ENCODE data around the gene C3orf18.

GRCh38 chr3:50518436-50518835 lies 49.1 kb downstream of the C3orf18 start:
- no peak for TF ChIP-seq EZH2 (IDR thresholded peaks at IDR 0.05)
- no peak for TF ChIP-seq CTCF (IDR thresholded peaks at IDR 0.05)

Measured in neural progenitor cell (in vitro differentiated cells).